ENCODE measurements around the gene MICAL3.

DNA sequence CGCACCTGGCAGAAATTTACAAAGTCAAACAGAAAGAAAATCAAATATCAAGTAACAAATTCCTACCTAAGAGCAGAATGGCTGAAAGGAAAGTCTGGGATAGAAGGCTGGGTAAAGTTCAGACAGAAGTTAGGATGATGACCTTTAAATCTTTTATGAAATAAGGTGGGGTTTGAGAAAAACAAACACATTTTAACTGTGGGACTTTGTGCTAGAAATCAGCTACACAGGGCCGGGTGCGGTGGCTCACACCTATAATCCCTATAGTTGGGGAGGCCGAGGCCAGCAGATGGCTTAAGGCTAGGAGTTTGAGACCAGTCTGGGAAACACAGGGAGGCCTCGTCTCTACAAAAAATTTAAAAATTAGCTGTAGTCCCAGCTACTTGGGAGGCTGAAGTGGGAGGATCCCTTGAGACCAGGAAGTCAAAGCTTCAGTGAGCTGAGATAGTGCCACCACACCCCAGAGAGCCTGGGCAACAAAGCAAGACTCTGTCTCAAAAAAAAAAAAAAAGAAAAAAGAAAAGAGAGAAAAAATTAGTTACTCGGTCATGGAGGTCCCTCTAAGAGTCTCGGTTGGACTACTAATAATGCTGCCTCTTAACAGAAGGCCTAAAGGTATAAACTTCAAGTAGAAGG is 130.3 kb downstream of the MICAL3 start:
- TF ChIP-seq CTCF (IDR thresholded peaks at IDR 0.05): no peak
- TF ChIP-seq POLR2A (IDR thresholded peaks at IDR 0.05): no peak
